Cerebellar nuclear complex (tissue), 1 donor: Measurements from ENCODE around the gene HOXA5.

Source experiments
- DNase-seq, 2 experiments: peaks; one replicate each; lab custom pipeline; 2025; lab: John Stamatoyannopoulos, UW

The HOXA5 gene

DNA sequence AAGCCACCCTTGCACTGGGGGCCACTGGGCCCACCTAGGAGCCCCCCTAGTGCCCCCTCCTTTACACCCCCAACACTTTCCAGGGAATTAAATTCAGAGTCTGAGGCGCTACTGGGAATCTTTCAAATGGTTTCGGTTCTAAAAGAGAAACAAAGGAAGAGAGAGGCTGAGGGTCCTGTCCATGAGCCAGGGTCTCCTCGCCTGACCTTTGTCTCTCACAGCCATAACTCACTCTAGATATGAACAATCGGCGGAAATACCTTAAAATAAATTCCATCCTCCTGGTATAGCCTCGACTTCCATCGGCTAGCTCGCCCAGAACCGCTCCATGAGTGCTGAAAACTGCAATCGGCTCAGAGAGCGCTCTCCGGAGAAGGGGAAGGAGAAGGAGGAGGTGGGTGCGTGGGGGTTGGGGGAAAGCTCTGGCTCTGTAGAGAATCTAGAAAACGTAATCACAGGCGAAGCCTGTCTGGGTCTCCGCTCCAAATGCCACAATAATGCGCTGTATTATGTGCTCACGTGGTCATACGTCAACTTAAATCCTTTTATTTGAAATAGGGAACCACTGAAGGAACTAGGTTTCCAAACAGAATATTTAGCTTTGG, 25.5 kb downstream of the HOXA5 start:
- DNase-seq, result no peak

DNA sequence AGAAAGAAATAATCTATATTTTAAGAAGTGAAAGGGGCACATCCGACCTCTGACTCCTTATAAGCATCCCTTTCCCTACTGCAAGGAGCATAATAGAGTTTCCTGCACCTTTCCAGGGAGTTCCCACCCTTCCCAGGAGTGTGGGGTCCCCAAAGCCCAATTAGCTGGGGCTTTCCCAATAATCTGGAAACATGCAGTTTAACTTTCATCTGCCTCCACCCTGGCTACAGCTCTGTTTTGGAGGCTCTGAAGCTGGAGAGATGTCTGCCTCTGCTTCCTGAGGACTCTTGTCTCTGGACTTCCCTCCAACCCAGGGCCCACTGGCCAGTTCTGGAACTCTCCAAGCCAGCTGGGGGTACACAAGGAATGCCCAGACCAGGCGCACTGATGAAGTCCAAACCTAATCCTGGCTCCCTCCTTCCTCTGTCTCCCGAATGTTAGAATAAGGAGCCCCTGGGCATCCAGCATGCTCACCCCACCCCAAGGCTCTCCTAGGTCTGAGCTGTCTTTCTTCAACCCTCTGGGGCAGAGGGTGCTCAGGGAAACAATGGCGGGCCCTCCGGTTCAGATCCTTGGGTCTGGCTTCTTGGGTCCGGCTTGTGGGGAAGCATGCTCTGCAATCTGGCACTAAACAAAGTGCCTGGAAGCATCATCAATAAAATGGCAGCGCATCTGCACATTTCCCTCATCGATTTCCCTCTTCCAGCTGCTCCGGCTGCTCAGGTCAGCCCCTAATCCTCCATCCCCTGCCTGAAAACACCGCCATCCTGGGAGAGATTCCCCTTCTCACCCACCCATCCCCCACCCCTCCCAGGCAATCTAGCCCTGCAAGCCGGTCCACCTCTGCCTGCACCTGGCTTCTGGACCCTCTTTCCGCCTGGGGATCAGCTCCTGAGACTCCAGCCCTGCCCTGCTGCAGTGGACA, 26.3 kb downstream of the HOXA5 start:
- DNase-seq, result no peak

DNA sequence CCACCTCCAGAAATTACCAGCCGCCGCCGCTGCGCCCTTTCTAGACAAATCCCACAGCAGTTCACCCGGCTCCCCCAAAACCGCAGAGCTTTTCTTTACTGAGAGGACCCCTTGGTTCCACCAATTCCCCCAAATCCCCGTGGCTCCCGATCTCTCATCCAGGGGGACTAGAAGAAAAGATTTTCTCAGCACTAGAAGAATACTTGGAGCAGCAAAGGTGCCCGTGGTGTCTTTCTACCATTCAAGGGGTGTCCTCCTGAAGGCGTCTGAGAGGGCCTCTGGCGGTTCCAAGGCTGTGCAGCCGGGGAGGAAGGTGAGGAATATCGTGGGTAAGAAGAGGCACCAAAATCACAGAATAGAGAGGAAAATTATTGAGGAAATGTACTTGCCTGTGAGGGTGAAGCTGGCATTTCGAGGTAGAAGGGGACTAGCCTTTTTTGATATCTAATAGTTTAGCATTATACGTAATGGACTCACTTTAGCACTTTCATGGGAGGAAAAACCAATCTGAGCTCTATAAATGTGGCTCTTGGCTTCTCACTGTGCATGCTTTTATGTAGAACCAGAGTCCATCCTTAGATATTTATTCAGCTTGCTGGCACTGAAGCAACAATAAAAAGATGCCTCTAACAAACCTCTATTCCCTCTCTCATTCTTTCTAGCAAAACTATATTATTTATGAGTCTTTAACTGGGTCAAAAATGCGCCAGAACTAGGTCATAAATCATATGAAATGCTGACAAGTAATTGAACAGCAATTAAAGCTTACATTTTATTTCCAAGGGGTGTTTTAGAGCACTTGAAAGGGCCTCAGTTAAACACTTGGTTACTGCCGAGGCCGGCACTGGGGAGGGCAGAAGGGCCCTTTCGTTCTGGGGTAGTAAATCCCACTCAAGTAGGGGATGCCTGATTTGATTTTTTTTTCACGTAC, 27.2 kb downstream of the HOXA5 start:
- DNase-seq, result no peak

DNA sequence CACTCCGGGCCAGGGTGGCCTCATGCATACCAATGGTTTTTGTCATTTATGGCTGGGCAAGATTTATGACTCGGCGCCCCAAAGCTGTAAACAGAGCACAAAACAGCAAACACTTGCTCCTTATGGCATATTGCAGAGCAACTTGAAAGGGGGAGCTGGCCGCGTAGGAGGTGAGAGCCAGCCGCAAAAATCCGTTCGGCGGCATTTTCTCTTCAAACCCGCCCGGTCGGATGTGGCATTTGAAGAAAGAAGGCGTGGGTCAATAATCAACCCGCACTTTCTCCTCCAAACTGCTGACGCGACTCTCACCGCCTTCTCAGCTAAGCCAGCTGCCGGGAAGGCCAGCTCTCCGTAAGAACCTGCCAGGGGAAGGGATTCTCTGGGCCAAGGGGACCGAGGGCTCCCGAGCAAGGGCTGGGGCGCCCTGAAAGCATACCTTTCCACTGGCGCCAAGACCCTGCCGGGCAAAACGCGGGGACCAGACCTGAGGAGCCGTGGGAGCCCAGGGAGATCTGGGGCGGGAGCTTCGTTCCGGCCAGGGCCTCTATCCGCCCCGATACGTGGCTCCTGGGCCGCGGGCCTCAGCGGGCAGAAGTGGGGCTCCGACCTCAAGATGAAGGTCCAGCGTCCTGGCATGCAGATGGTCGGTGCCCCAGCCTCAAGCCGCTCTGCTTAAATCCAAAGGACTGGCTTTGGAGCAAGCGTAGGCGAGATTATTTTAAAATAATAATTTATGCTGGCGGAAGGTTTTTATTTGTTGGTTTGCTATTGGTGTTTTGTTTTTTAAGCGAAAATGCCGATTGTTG, 28.1 kb downstream of the HOXA5 start:
- DNase-seq, result no peak

DNA sequence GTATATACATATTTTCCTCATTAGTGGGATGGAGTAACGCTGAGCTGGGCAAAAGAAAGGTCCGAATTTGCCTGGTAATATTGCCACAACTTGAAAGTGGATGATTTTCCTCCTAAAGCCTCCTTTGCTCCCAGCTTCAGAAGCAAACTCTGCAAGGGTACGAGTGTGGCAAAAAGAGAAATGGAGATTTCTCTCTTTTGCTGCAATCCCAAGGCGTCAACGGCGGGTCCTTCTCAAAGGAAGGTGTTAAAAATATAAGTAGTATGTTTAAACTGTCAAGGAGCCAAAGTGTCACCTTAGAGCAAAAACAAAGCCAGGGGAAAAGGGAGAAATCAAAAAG, 28.6 kb downstream of the HOXA5 start:
- DNase-seq, result no peak

DNA sequence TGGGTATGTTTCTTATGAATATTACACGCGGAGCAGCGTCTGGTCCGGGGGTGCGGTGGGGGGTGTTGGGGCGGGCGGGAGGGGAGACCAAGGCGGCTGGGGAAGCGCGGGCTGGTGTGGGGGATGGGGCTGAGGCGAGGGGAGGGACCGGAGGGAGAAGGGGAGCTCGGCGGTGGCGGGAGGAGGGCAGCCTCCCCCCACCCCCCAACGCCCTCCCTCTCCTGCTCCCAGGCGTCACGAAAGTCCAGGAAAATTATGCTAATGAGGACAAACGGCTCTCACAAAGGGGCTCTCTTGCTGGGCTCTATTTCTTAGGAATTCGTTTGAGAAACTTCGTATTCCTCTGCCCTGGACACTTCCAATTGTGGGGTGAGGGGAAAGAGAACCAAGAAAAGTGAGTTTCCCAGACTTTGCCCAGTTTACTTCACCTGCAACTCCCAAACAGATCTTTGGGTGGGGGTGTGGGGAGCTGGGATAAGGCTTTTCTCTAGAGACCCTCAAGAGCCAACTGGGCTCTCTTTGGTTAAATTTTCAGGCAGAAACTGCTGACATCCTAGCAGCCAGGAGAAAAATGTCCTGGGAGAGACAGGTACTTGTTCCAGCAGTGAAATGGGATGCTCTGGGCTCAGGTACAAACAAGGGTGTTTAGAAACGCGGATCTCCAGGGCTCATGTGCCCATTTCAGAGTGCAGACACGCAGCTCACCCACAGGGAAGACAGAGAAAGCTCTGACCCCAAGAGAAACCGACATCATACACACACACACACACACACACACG, 29.3 kb downstream of the HOXA5 start:
- no peak for DNase-seq

DNA sequence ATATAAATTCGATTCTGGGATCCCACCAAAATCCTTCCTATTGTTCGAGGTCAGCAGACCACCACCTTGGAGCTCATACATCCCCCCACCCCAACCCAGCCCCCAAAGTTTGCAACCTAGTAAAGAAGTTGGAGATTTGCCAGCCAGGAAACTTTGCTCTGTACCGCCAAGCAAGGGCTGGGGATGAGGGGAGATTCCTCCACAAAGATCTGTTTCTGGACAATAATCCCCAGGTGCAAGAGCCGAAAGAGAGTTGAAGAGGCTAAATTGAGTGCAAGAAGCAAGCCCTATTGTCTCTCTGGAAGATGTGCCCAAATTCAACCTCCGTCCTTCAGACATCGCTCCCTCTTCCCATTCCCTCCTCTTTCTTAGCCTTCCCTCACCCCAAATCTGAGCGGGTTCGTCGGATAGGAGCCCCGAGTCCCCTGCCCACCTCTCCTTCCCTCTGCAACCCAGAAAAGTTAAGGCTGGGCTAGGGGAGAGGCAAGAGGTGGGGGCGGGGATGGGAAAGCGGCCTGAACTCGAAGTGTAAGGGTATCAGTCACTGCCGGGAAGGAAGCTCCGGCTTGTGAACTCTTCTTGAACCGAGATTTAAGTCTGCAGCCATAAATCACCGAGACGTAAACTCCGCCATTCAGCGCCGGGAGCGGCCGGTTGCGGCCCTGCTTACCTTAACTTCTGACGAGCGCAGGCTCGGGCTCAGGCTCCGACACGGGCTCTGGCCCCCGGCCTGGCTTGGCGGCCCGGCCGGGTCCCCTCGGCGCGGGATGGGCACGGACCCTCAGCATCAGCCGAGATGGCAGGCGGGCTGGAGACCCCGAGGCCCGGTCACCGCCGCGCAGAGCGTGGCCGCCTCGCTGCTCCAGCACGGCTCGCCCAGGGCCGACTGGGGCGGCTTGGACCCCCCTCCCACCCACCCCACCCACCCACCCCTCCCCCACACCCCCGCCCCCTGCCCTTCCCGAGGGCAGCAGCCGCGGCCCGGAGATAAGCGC, 30.2 kb downstream of the HOXA5 start:
- DNase-seq, result no peak

DNA sequence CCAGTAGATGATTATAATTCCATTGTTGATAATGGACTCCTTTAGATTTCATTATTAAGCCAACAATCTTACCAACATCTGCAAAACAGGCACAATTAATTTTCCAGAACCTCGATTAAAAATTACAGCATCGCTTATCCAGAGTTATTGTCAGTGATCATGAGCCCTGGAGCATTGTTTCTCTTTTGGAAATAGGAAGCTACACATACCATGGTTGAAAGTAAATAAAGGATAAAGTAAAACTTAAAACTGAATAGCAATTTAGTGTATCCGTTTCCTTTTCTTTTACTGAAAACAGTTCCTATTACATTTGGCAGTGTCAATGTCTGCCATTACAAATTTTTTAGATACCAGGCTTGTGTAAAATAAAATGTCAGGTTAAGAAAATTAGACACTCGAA, 31.1 kb downstream of the HOXA5 start:
- no peak for DNase-seq

DNA sequence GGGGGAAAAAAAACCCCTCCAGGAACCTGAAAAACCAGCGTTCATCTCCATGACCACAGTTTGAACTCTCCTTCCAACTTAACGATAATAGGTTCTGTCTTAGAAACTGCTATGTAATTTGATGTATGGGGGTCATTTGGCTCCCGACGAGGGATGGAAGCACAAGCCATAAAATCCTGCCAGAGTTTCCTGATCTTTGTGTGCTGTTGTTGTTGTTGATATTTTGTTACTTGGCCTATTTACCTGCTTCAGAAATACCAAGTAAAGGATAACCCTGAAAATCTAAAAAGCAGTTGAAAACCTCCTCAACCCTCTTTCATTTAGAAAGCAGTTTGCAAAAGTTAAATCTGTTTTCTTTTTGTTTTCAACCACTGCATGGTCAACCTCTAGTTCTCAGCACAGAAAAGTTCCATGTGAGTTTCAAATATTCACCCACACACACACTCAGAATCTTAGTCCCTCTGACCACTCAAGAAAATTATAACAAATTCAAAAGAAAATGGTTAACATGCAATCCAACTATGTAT, 31.7 kb downstream of the HOXA5 start:
- DNase-seq, result no peak

DNA sequence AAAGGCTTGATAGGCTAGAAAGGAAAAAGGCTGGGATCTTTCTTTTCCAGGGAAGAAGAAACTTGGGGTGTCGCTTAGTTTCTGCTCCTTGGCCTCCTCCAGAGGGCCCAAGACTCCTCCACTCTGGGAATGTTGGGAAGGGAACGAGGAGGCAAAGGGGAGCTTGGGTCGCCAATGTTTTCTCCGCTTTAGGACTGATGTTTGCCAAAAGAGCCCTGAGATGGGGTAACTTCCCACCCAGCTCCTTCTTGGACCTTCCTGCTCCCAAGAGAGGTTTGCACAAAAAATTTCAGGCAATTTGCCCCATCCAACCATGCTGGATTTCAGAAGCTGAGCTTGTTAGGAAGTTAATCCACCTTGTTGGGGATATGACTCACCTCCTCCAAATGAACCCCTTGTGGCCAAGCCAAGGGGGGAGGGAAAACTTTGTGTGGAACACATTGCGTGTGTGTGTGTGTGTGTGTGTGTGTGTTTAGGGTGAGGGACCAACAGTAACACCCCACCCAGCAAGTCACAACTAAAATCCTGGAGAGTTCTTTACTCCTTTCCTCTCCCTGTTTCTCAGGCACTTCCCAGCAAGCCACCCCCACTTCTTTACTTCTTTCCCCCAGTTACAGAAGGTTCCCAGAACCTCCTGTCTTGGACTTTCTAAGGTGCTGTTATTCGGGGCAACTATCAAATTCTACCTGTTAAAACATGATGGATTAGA, 32.3 kb downstream of the HOXA5 start:
- DNase-seq, result no peak

DNA sequence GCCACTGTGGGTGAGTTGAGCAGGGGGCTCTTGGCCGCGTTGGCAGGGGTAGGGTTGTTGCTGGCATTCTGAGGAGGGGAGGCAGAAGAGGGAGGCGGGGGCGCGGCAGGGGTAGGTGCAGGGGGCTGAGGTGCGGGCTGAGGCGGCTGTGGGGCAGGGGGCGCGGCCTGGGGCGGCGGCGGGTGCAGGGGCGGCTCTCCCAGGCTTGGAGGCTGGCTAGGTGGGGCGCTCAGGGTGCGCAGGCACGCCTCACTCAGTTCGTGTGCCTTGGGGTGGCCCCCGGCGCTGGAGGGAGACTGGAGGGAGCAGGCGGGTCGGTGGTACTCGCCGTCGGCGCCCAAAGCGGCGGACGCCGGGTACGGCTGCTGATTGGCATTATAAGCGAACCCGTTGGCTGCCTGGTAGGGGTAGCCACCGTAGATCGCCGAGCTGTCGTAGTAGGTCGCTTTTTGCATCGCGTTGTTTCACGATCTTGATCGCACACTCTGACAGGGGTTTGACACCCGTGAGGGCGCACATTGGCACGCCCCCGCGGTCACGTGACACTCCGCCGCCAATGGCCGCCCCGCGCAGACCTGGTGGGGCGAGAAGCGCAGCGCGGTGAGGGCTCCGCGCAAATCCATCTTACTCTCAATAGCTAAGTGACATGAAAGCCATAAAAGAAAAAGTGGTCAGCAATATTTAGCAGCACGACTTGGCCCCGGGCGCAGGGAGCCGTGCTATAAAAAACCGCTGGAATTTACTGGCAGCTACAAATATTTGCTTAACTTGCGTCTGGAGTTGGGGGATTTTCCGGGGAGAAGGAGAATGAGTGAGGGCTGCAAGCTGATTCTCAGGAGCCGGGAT, 33.1 kb downstream of the HOXA5 start:
- no peak for DNase-seq

DNA sequence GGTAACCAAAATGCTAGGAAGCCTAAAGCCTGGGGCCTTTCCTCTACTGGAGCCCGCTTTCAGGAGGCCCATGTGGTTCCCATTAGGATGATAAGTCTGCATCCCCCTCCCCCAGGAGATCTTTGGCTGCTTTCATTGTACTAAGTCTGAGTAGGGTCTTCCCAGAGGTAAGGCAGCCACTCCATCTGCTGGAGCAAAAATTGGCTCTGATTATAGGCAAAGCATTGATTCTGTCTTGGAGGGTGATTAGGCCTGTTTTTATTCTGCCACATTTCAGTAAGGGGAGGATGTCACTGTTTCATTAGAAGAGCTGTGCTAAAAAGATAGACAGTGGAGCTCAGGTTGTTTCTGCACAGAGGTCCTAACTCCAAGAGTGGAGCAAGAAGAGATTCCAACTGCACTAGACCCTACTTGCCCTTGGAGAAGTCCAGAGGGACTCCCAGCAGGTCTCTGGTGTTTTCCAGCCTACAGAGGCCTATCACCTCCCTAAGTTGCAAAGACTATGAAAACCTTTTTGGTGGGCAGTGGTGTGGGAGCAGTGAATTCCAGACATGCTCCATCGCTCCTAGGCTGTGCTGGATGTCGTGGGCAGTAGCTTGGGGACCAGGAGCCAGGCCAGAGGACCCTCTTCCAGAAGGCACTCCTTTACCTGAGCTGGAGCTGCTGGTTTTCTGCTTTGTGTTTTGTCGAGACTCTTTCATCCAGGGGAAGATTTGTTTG, 33.9 kb downstream of the HOXA5 start:
- no peak for DNase-seq

DNA sequence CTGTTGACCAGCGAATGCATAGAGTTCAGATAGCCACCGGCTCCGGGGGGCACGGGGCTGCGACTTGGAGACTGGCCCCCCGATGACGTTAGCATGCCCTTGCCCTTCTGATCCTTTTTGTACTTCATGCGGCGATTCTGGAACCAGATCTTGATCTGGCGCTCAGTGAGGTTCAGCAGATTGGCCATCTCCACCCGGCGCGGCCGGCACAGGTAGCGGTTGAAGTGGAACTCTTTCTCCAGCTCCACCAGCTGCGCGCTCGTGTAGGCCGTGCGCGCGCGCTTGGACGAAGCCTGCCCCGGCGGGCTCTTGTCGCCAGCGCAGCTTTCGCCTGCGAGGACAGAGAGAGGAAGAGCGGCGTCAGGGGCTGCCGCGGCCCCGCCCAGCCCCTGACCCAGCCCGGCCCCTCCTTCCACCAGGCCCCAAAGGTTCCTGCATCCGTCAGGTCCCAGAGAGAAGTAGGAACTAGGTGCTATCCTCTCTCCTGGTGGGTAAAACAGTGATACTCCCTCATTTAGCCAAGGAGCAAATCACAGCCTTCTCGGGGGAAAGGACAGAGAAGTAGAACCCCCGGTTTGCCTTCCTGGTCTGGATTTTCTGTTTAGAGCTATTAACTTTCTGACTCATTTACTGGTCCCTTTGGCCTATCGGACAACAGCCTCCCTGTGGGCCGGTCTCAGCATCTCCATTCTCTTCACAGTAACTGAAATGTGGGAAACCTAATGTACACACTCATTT, 34.9 kb downstream of the HOXA5 start:
- DNase-seq, result no peak

DNA sequence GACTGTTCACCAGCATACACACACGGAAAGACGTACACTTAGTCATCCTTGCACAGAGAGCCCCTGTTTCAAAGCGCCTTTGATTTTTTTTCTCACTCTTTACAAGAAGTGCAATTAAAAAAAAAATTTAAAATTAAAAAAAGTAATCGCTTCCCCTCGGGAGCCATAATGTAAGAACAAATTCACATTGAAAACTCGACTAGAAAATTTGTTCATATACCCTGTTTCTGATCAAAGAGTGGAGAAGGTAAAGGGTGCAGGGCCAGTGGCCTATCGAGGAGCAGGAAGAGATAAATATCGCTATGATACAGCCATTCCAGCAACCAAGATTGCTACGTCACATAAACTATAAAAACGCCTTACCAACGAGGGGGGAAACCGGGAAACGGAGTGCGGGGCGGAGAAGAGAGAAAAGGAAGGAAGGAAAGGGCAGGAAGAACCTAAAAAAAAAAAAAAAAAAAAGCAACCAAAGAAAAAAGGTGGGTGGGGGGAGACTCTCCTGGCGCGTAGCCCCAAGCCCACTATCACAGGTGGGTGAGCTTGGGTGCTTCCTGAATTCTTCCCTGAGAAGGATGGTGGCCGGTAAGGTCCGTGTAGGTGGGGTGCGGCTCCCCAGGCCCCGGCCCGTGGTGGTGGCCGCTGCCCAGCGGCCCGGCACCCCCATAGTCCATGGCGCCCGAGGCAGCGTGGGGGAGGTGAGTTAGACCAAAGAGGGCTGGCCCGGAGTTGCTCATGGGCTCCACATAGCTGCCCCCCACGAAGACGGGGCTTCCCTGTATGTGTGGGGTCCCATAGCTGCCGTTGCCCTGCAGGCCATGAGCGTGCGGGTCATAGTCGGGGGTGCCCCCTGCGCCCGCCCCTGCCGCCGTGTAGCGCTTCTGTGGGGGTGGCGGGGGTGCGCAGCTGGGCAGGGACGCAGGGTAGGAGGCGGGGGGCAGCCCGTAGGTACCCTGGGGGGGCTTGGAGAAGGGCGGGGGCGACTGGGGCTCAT, 35.8 kb downstream of the HOXA5 start:
- DNase-seq, result no peak

DNA sequence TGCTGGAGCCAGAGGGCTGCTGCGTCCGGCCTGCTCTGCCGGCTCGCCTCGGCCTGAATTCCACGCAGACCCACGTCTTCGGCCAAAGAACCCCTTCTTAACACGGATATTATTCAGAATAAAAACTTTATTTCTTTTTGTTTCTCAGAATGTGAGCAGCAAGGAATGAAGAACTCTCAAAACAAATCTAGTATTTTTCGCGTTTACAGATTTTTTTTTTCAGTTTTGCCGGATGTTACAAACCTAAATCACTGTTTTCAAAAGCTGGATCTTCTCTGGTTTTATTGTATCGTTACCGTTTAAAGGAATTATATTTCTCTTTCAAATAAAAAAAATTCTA, 36.6 kb downstream of the HOXA5 start:
- DNase-seq, result no peak
